ENCODE data around the gene ITPR1.

The ITPR1 gene

DNA sequence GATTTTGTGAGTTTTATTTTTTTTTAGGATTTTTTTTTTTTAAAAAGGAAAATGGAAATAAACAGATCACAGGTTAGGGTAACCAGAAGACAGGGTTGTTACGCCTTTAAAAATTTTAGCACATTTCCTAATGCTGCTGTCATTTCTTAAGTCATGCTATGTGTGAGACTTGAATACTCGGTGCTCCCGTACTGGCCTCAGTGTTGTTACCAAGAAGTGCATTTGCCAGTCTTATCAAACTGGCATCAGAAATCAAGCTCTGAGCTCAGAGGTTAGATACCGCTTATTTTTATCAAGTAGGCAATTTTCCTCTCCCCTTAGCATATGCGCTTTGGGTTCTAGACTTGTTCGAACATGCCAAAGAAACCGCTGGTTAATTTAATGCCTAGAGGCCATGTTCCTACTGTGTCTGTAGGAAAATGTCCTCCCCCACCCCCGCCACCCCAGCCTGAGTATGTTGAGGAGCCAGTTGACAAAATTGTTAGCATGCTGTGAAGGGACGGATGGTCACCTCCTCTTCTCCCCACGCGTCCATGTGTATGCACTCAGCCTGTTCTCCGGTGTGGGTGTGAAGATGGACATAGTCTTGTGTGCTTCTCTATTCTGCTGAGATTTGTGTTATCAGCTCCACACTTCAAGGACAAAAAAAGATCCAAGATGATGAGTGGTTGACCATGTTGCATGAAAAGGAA is 88.9 kb downstream of the ITPR1 start:
- no peak overlapping the region for H3K4me3 ChIP-seq (ENCODE audit: low read length)
- DNase-seq (ENCODE audit: low read depth): no peak
- TF ChIP-seq, protein P1, sequence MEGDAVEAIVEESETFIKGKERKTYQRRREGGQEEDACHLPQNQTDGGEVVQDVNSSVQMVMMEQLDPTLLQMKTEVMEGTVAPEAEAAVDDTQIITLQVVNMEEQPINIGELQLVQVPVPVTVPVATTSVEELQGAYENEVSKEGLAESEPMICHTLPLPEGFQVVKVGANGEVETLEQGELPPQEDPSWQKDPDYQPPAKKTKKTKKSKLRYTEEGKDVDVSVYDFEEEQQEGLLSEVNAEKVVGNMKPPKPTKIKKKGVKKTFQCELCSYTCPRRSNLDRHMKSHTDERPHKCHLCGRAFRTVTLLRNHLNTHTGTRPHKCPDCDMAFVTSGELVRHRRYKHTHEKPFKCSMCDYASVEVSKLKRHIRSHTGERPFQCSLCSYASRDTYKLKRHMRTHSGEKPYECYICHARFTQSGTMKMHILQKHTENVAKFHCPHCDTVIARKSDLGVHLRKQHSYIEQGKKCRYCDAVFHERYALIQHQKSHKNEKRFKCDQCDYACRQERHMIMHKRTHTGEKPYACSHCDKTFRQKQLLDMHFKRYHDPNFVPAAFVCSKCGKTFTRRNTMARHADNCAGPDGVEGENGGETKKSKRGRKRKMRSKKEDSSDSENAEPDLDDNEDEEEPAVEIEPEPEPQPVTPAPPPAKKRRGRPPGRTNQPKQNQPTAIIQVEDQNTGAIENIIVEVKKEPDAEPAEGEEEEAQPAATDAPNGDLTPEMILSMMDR (conservative IDR thresholded peaks at IDR 0.05; ENCODE audit: low read depth, low read length): no peak

DNA sequence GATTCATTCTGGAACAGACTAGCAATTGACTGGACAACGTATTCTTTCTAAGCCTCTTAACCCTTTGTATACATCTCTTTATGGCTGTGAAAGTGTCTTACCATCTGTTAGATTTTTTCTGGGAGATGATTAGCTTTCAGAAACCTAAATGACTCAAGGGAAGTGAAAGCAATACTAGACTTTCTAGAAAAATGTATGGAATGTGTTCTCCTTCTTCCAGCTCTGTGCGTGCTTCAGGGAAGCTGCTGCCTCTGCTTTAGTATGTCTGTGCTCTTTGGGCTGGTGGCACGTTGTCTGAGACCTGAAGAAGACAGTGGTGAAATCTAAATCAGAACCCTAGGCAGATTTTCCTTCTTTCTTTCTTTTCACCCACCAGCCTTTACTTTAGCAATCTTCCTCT is 89.5 kb downstream of the ITPR1 start:
- H3K4me3 ChIP-seq (ENCODE audit: low read length): no peak overlapping the region
- DNase-seq (ENCODE audit: low read depth): no peak
- TF ChIP-seq, protein P1 (conservative IDR thresholded peaks at IDR 0.05; ENCODE audit: low read depth, low read length): no peak

DNA sequence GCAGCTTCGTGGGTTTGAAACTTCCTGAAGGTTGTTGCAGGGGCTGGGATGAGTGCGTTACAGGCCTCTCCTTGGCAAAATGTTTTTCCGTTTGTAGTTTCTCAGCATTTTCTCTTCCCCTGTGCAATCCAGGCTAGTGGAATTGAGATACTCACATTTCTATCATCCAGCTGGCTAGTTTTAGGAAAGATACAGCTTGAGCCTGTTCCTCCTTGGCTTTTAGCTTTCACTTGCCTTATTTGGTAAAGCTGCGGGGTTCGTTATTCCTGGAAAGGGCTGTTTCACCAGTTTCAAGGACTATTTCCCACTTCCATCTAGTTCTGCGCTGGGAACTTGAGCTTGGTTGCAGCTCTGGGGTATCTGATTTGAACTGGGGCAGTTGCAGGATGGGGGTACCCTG is 90.3 kb downstream of the ITPR1 start:
- DNase-seq (ENCODE audit: low read depth): no peak
- no peak overlapping the region for H3K4me3 ChIP-seq (ENCODE audit: low read length)
- TF ChIP-seq, protein P1 (conservative IDR thresholded peaks at IDR 0.05; ENCODE audit: low read depth, low read length): no peak

DNA sequence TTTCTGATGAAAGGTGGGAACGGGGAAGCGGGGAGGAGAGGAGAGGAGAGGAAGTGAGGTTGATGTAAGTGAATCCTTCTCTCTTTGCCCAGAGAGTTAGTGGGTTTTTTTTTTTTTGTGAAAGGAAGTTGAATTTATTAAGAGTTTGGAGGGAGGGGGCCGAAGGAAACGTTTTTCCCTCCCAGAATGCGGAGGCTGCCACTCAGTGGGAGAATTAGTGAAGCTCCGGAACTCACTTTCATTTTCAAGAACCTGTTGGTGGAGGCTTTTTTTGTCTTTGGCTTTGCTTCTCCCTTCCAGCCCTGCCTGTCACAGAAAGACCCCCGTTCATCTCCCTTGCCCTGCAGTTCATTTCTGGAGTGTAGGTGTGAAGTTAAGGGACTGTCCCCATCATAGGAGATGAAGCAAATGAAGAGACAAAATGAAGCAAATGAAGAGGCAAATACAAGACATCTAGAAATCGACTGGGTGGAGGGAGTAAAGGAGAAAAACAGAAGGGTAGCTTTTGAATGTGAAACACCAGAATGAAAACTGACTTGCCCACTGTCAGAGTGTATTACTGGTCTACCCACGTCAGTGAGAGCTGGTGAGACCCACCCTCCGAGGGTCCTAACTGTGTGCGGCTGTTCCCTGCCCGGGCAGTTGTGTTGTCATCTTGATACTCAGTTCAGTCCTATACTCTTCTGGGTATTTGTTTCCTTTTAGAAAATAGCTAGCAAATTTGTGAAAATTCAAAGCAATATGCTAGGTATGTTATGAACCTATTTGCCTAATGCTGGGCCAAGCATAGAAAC is 91.5 kb downstream of the ITPR1 start:
- no peak overlapping the region for H3K4me3 ChIP-seq (ENCODE audit: low read length)
- TF ChIP-seq, protein P1 (conservative IDR thresholded peaks at IDR 0.05; ENCODE audit: low read depth, low read length): no peak
- DNase-seq (ENCODE audit: low read depth): no peak

DNA sequence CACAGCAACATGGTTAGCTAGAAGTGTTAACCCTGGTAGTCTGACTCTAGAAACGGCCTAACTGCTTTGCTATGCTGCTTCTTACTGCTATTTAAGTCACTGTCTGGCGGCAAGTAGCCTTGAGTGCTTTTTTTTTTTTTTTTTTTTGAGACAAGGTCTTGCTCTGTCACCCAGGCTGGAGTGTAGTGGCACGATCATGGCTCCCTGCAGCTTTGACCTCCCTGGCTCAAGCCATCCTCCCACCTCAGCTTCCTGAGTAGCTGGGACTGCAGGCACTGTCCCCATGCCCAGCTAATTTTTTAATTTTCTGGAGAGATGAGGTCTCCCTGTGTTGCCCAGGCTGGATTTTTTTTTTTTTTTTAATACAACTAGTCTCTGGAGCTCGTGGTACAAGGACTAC is 93.2 kb downstream of the ITPR1 start:
- no peak overlapping the region for H3K4me3 ChIP-seq (ENCODE audit: low read length)
- TF ChIP-seq, protein P1 (conservative IDR thresholded peaks at IDR 0.05; ENCODE audit: low read depth, low read length): no peak
- DNase-seq (ENCODE audit: low read depth): no peak

DNA sequence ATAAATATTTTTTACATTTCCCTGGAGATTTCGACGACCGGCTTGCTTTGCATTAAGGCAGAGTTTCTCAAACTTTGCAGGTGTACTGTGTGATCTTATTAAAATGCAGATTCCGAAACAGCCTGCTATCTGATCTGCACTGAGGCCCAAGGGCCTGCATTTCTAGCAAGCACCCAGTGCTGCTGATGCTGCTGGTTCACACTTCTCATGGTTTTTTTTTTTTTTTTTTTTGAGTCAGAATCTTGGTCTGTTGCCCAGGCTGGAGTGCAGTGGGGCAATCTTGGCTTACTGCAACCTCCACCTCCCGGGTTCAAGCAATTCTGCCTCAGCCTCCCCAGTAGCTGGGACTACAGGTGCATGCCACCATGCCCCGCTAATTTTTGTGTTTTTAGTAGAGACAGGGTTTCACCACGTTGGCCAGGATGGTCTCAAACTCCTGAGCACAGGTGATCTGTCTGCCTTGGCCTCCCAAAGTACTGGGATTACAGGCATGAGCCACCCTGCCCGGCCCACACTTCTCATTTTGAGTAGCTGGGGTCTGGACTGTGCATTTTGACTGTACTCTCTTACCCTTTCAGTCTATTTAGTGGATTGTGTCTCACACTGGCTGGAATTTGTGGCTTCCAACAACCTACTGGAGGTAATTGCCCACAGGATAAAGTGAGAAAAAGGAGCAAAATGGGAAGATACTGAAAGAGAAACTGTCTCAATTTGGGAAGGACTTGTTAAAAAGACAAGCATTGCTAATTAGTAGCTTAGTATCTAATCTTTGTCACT is 94.1 kb downstream of the ITPR1 start:
- TF ChIP-seq, protein P1 (conservative IDR thresholded peaks at IDR 0.05; ENCODE audit: low read depth, low read length): no peak
- no peak overlapping the region for H3K4me3 ChIP-seq (ENCODE audit: low read length)
- DNase-seq (ENCODE audit: low read depth): no peak
